ENCODE data around the gene MSRB2.
"Not testable (repeated sequence)": the region's sequence is repeated elsewhere in the genome, so short reads cannot be mapped to it uniquely, and the experiment has no call there.

DNA sequence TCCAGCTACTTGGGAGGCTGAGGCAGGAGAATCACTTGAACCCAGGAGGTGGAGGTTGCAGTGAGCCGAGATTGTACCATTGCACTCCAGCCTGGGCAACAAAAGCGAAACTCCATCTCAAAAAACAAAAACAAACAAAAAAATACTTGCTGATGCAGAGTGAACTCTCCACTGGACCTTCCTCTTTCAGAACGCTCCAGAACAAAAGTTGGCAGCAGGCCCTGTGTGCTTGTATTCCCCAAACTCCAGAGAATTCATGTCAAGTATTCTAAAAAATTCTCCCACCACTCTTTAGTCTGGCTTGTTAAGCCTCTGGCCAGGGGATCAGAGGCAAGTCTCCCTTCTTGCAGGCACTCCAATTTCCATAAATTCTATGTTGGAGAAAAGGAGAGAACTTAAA, 22.8 kb upstream of the MSRB2 start:
- TF ChIP-seq, protein P1, sequence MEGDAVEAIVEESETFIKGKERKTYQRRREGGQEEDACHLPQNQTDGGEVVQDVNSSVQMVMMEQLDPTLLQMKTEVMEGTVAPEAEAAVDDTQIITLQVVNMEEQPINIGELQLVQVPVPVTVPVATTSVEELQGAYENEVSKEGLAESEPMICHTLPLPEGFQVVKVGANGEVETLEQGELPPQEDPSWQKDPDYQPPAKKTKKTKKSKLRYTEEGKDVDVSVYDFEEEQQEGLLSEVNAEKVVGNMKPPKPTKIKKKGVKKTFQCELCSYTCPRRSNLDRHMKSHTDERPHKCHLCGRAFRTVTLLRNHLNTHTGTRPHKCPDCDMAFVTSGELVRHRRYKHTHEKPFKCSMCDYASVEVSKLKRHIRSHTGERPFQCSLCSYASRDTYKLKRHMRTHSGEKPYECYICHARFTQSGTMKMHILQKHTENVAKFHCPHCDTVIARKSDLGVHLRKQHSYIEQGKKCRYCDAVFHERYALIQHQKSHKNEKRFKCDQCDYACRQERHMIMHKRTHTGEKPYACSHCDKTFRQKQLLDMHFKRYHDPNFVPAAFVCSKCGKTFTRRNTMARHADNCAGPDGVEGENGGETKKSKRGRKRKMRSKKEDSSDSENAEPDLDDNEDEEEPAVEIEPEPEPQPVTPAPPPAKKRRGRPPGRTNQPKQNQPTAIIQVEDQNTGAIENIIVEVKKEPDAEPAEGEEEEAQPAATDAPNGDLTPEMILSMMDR (IDR thresholded peaks at IDR 0.05), result not testable (repeated sequence)
- TF ChIP-seq POLR2A (IDR thresholded peaks at IDR 0.05), result not testable (repeated sequence)

Data from esophagus squamous epithelium (tissue), 4 donors.